GM19240 (cell line): Measurements from ENCODE around the gene BTG3.

Source experiments
- DNase-seq: peaks from one replicate; pipeline ENCODE4 v3.0.0; 2011; ENCODE audit warnings: low spot score; ENCODE audit not compliant: insufficient read length

Gene BTG3

DNA sequence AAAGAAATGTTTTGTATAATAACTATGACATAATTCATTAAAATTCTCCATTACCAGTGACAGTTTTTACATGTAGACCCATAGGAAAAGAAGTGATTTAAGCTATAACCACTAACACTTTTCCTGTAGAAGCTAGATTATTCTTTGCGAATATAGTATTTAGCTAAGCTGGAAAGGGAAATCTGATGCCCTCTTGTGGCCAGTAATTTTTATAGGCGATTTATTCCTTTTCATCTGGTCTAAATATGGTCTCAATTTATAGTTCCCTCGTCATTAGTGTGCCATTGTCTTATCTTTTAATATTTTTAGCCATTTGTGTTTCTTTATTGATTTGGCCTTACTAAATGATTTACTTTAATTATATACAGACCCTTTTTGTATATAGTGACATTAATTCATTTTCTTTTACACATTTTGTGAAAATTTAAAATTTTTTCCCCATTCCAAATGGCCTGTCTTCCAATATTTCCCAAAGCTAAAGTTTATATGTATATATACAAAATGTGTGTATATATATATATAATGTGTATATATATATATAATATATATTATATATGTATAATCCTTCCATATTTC, 26.7 kb downstream of the BTG3 start:
- DNase-seq = no peak

DNA sequence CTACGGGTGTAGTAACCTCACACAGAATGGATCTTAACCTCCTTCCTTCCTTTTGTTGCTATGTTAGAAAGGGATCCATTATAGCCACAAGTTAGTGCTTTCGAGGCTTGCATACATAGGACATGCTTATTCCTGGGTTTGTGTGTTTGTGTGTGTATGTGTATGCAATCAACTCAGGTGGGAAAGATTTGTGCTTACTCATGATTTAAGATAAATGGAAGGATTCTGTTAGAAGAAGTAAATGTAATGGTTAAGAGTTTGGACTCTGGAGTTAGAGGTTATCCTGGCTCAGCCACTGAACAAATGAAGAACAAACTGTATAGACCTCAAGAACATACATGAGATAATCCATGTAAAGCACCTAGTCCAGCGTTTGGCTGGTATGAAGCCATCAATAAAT, 28.8 kb downstream of the BTG3 start:
- no peak for DNase-seq

DNA sequence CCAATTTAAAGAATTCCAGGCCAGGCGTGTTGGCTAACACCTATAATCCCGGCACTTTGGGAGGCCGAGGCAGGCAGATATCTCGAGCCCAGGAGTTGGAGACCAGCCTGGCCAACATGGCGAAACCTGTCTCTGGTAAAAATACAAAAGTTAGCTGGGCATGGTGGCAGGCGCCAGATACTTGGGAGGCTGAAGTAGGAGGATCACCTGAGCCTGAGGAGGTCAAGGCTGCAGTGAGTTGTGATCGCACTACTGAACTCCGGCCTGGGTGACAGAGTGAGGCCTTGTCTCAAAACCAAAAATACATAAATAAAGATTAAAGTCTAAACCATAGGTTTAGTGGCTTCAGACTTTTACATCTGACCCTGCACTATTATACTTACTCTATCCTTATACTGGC, 32.4 kb downstream of the BTG3 start:
- DNase-seq = no peak

DNA sequence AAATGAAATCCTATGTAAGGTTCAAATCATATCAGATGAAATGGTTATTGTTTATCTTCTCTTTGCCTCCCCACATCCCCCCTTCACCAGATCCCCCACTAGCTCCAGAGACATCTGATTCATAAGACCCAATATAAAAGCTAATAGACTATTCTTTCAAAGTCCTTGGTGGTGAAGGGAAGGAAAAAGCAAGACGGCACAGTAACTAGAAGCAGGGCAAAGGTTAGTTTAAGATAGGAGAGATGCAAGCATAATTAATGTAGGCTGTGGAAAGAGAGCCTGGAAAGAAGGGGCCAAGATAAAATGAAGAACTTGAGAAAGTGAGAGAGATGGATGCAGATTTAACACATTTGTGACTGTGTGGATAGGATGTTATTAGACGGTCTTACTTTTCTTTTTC, 33.8 kb downstream of the BTG3 start:
- no peak for DNase-seq

DNA sequence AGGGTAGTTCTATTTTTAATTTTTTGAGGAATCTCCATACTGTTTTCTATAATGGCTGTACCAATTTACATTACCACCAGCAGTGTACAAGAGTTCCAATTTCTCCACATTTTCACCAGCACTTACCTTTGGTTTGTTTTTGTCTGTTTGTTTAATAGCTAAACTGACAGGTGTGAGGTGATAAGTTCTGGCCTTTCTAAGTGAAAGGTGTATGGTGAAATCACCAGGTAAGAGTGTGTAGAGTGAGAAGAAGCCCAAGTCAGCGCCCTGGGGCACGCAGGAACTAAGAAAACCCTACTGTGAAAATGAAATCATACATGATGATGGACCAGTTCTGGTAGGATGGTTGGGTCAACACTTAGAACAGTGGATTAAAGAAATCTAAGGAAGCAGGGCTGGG, 34.5 kb downstream of the BTG3 start:
- no peak for DNase-seq

DNA sequence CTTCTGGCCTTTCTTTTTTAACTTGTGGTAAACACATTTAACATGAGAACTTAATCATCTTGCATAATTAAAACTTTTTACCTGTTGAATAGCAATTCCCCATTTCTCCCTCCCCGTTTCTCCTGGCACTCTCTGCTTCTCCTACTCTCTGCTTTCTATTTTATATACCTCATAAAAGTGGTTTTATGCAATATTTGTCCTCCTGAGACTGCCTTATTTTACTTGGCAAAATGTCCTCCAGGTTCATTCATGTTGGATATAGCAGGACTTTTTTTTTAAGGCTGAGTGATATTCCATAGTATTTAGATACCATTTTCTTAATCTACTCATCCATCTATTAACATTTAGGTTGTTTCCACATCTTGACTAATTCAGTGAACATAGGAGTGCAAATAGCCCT, 35.0 kb downstream of the BTG3 start:
- DNase-seq = no peak

DNA sequence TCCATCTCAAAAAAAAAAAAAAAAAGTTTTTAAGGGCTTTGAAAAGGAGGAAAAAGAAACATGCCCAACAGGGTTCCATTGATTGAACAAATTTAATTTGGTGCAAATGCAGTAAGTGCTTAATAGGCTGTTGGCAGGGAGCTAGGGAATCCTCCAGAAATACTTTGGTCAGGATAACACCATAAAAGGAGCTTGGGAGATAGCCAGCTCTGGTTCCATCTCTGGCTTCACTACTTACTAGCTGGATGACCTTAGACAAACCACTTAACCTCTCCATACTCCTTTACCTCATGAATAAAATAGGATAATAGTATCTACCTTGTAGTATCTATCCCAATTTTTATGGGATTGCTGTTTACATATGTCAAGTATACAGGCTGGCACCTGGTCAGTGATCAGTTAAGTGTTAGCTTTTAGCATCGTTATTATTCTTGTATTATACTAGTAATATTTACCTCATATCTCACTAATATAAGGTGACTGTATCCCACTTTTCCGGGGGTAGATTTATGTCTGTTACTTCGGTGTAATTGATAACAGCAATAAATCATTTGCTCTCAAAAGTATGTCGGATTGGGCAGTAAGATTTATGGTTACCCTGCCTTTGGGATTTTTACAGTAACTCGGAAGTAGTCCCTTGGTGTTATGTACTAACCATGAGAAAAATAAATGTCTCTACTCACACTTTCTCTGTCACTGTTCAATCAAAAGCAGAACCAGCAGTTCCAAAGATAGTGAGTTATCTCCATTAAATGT, 36.4 kb downstream of the BTG3 start:
- no peak for DNase-seq

DNA sequence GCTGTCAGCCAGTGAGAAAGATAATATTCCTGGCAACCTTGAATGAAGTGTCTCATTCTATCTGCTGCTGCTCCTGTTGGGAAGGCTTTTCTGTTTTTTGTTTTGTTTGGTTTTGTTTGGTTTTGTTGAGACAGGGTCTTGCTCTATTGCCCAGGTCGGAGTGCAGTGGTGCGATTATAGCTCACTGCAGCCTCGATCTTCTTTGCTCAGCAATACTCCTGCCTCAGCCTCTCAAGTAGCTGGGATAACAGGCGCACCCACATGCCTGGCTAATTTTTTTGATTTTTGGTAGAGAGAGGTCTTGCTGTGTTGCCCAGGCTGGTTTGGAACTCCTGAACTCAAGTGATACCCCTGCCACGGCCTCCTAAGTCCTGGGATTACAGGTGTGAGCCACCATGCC, 37.6 kb downstream of the BTG3 start:
- no peak for DNase-seq

DNA sequence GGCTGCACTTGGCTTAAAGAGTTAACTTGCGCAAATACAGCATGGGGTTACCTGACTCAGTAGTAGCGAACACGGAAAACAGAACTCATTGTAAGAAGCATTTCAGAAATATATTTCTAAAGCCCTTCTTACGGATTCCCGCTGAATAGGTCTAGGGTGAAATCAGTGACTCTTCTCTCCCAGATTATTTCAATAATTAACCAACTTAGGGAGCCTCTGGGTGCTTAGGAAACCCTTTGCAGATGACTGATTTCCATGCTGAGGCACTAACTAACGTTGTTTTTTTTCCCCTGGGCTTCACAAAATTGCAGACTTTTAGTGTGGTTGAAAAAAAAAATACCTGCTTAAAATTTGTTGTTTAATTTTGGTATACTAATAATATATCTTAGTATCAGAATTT, 40.3 kb downstream of the BTG3 start:
- no peak for DNase-seq

DNA sequence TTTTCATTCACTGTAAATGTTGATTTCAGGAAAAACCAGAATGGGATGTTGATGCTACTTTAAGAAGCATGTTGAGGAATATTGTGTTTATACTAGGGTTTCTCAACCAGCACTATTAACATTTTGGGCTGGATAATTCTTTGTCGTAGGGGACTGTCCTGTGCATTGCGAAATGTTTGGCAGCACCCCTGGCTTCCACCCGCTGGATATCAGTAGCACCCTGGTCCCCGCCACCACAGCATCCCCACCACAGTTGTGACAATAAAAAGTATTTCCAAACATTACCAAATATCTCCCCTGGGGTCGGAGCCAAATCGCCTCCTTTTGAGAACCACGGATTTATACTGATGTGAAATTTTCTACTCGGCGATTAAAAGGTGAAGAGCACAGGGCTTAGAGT, 41.9 kb downstream of the BTG3 start:
- DNase-seq = no peak

DNA sequence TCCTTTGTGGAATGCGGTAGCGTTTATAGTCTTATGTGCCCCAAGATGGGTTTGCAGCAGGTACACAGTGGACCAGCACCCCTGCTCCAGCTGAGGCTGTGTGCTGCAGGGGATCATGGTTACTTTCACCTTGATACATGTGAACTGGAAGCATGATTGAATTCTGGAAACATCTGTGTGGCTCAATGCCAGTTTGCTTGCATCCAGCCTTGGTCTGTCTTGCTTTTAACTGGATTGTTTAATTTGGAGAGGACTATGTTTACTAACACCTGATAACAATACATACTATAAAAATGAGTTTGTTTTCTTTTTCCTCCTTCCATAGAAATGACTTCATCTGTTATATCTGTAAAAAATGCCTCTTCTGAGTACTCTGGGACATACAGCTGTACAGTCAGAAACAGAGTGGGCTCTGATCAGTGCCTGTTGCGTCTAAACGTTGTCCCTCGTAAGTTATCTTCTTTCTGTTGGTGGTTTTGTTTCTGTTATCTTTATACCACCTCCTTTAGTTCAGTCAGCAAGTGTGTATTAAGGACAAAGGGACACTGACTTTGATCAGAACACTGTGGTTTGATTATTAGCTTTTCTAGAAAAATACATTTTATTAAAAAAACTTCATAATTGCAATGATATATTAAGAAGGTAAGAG, 52.2 kb downstream of the BTG3 start:
- DNase-seq = no peak

DNA sequence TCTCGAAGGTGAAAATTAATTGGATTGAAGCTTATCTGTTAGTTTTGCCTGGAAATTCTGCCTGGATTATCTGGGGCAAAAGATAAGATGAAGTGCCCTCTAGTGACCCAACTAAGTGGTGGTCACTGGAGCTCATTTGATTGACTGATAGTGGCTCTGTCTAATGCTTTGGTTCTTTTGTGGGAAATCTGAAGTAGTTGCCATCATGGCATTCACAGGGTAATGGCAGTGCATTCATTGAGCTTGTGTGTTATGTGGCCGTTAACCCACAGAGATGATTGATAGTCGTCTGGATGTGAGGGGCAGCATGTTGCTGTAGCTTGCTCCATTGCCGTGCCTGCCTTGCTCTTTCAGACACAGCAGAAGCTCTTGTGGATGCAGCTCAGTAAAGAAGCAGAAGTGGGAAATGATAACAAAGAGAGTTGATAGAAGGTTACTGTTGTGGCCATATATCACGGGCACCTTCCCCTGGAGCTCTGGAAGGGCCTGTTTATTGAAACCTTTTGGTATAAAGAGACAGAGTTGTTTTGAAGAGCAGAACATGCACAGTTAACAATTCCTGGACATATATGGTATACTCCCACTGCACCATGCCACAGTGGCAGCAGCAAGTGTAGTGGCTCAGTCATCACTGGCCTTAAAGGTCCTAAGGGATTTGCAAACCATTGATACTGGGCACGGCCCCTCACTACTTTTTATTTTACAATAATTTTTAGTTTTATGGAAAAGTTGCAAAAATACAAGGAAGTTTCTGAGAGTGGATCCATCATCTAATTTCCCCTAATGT, 57.8 kb downstream of the BTG3 start:
- DNase-seq = no peak

DNA sequence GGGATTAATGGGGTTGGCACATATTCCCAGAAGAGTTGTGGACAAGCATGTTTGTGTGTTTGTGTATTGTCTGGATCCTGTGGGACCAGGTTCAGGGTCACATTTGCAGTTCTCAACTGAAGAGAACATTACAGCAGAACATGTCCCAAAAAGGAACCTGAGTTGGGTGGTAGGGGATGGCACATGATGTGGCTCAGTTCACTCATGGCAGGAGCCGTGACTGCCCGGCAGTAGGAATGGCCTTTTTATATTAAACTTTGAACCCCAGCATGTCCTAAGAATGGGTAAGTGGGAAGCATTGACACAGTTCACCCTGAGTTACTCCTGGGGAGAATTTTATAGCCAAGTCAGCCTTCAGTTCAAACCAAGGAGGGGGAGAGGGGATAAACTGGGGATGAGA, 58.6 kb downstream of the BTG3 start:
- DNase-seq = no peak

DNA sequence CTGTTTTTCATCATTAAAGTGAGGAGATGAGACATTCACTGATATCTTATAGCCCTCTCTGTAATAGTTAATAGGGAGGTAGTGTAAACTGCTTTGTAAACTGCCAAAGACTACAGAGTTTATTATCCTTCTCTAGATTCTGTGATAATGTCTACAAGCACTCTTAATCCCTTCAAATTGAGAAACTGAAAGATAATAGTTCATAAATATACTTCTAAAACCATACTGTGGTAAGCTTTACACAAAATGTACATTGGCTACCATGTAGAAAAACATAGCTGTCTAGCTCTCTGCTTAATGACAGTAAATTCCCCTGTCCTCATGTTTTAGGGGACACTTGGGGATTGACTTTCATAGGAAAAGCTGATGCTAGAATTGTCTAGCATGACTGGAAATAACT, 60.3 kb downstream of the BTG3 start:
- DNase-seq = no peak

DNA sequence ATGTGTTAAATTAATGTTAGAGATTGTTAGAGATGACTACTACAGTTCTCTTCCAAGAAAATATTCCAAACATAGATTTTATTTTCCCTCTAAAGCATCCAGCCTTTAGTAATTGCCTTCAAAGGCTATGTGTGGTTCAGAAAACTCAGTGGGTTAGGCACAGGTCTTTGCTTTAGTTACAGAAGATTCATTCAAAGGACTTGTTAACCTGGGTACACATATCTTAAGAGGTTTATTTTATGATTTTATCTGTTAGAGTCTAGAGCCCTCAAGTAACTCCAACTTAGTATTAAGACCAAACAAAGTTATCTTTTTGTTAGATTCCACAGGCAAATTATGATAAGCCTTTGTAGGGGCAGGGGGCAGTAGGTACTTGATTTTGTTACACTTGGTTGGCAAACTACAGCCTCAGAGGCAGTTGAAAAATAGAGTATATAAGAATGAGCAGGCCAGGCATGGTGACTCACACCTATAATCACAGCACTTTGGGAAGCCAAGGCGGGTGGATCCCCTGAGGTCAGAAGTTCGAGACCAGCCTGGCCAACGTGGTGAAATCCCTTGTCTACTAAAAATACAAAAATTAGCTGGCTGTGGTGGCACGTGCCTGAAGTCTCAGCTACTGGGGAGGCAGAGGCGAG, 61.9 kb downstream of the BTG3 start:
- DNase-seq = no peak

DNA sequence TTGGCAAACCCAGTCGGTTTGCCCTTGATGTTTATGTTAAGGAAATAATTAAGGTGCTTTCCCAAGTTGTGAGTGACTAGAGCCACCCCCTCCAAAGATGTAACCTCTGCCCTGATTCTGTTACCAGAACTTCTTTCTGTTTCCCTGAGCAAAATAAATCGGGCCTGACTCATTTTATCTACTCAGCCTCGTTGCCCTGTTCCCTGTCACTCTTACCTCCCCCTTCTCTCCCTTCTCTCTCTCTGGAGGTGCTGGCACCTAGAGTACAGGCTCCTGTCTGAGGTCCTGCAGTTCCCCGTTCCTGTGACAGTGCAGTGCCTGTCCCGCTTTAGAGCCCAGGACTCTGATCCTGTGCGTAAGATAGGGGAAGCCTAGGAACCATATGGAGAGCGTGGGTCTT, 64.4 kb downstream of the BTG3 start:
- no peak for DNase-seq

DNA sequence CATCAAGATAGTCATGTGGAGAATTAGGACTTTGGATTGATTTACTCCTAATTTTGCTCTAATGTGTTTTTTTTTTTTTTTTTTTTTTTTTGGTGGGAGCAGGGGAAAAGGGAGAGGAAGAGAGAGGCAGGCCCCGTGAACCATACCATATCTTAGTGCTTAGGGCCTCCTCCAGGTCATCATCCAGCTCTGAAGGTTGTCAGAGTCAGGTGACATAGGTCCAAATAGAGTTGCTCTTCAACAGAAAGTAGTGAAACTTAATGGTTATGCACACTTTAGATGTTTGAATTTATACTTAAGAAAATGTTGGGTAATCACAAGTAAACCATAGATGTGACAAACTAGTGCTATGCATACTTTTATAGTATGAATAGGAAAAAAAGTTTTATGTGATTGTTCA, 67.7 kb downstream of the BTG3 start:
- DNase-seq = no peak
